Measurements from ENCODE around the gene DOCK10.

GRCh38 chr2:224843141-224843540 lies 199.1 kb downstream of the DOCK10 start:
- TF ChIP-seq CTCF (conservative IDR thresholded peaks at IDR 0.05; ENCODE audit: low read length) (no peak), EZH2phosphoT487 (IDR thresholded peaks at IDR 0.05; ENCODE audit: borderline replicate concordance, low read depth, low read length) (no peak)
